HG03025 (cell line): ENCODE data around the gene CHMP2A.
A peak's percentile ranks its signal among the peaks of the same experiment; 100 is the strongest.
"Not testable (repeated sequence)": the region's sequence is repeated elsewhere in the genome, so short reads cannot be mapped to it uniquely, and the experiment has no call there.

Source experiments
- ATAC-seq: cut with Tn5 transposase; IDR thresholded peaks from one replicate; pipeline ENCODE4 v1.9.1; 2021; ENCODE audit warnings: mild to moderate bottlenecking, moderate library complexity; ENCODE audit not compliant: unreplicated experiment, low FRiP score

CHMP2A gene

DNA sequence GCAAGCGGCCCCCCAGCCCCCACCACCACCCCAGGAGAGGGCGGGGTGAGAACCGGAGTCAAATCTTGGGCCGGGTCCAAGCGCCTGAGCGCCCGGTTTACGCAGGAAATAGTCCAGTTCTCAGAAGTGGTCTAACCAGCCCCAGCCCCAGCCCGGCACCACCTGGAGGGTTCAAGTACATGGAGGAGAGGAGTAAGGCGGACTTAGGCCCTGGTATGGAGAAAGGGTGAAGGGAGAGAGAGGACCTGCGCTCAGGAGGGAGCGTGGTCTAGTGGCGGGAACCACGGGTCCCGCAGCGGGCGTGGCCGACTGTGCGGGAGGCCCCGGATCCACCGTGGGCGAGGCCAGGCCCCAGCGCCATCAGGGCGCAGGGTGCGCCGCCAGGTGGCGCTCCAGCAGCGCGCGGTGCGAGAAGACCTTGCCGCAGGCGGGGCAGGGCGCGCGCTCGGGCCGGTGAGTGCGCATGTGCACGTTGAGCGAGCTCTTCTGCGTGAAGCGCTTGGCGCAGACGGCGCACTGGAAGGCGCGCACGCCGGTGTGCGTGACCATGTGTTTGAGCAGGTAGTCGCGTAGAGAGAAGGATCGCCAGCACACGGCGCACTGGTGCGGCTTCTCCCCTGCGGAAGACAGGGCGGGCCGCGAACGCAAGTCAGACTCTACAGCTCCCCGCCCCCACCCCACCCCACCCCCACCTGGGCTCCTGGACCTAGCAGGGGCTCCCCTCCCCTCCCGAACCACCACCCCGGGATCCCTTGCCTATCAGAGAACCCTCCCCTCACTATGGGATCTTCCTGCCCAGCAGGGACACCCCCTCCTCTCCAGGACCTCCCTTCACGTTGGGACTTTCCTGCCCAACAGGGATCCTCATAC is 41.0 kb downstream of the CHMP2A start:
- peak; percentile 42 for ATAC-seq

- no peak for ATAC-seq
Measured at GRCh38 chr19:58513213-58513693, 41.7 kb downstream of the CHMP2A start.

- no peak for ATAC-seq
Measured at GRCh38 chr19:58511353-58512208, 43.3 kb downstream of the CHMP2A start, which contains the start of gene SLC27A5. TSS of gene SLC27A5 (minus strand) at chr19:58511992. CDS start at chr19:58511955, 37 bp downstream.

DNA sequence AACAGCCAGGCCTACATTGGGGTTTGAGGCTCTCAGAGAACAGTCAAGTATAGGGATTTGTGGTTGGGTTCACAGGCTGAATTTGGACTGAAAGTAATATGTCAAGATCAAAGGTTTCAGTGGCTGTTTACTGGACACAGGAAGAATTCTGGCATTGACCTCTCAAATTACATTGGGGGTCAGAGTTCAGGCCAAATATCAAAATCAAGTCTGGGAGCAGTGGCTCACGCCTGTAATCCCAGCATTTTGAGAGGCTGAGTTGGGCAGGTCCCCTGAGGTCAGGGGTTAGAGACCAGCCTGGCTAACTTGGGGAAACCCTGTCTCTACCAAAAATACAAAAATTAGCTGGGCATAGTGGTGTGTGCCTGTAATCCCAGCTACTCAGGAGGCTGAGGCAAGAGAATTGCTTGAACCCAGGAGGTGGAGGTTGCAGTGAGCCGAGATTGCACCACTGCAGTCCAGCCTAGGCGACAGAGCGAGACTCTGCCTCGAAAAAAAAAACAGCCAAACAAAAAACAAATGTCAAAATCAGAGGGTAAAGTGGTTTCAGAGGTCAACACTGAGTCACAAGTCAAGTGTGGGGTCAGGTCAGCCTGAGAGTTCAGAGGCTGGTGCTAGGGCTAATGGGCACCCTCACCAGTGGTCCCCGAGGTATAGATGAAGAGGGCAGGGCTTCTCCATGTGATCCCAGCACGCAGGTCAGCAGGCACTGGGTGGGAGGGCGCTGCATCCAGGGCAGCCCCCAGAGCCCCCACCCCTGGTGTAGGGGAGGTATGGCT is 44.6 kb downstream of the CHMP2A start:
- no peak for ATAC-seq

DNA sequence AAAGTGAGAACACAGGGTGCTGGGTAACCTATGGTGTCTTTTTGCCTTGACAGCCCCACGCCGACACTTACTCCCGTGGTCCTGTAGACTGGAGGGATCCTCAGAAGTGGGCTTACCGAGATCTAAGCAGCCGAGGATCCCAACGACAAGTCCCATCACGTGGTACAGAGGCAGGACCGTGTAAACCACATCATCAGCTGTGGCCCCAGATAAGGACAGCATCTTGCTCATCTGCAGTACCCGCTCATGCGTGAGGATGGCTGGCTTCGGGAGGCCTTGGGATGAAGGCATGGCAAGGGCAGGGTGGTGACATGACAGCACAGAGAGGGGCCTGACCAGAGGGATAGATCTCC is 45.2 kb downstream of the CHMP2A start:
- no peak for ATAC-seq

- not testable (repeated sequence) for ATAC-seq
Measured at GRCh38 chr19:58507602-58508223, 47.2 kb downstream of the CHMP2A start.
